Esophagus squamous epithelium (tissue), 4 donors: ENCODE results near the gene KATNAL2.

Source experiments
- POLR2A ChIP-seq, 4 donors: fragments of 450-650 bp; IDR thresholded peaks; one replicate each; pipeline ENCODE4 v1.6.1; 2017; ENCODE audit warnings: antibody characterized with exemption in 4 of 4, mild to moderate bottlenecking in 4 of 4, moderate library complexity in 3 of 4
- TF ChIP-seq, protein P1 (sequence below), 6 experiments: fragments of 450-650 bp in 4 of 6; fragments of 200-600 bp in 2 of 6; sonication (generic) in 2 of 6; IDR thresholded peaks; one replicate each; pipeline ENCODE4 v1.5.1; 2016 to 2019; ENCODE audit warnings: antibody characterized with exemption in 6 of 6, mild to moderate bottlenecking in 4 of 6, moderate library complexity in 4 of 6

GRCh38 chr18:46877329-46877987 is 39.9 kb upstream of the KATNAL2 start:
- TF ChIP-seq, protein P1, sequence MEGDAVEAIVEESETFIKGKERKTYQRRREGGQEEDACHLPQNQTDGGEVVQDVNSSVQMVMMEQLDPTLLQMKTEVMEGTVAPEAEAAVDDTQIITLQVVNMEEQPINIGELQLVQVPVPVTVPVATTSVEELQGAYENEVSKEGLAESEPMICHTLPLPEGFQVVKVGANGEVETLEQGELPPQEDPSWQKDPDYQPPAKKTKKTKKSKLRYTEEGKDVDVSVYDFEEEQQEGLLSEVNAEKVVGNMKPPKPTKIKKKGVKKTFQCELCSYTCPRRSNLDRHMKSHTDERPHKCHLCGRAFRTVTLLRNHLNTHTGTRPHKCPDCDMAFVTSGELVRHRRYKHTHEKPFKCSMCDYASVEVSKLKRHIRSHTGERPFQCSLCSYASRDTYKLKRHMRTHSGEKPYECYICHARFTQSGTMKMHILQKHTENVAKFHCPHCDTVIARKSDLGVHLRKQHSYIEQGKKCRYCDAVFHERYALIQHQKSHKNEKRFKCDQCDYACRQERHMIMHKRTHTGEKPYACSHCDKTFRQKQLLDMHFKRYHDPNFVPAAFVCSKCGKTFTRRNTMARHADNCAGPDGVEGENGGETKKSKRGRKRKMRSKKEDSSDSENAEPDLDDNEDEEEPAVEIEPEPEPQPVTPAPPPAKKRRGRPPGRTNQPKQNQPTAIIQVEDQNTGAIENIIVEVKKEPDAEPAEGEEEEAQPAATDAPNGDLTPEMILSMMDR (IDR thresholded peaks at IDR 0.05): no peak
- no peak for TF ChIP-seq POLR2A (IDR thresholded peaks at IDR 0.05)
